ENCODE results near the gene C1S. TPM values are rescaled to one million over a fixed set of nuclear protein-coding genes. Genes with fewer than 3 reads are reported as not detected.
A peak's percentile ranks its signal among the peaks of the same experiment; 100 is the strongest.

C1S gene
- total RNA-seq, 1 experiment from 2014 or later, result 0.56 TPM

GRCh38 chr12:7075939-7076338 is 15.4 kb downstream of the C1S start:
- no peak for DNase-seq (ENCODE audit: low spot score)

GRCh38 chr12:7076493-7076892 is 16.0 kb downstream of the C1S start:
- no peak for DNase-seq (ENCODE audit: low spot score)

- DNase-seq (ENCODE audit: low spot score), result no peak
Observed at GRCh38 chr12:7078163-7078562, 17.6 kb downstream of the C1S start.

DNA sequence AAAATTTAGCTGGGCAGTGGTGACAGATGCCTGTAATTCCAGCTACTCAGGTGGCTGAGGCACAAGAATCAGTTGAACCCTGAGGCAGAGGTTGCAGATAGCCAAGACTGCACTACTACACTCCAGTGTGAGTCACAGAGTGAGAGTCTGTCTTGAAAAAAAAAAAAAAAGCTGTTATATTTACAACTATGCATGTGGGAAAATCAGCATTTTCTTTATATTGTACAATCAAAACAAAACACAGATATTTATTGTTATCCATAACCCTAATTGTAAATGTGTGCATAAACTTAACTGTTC is 19.3 kb downstream of the C1S start:
- no peak for DNase-seq (ENCODE audit: low spot score)

DNA sequence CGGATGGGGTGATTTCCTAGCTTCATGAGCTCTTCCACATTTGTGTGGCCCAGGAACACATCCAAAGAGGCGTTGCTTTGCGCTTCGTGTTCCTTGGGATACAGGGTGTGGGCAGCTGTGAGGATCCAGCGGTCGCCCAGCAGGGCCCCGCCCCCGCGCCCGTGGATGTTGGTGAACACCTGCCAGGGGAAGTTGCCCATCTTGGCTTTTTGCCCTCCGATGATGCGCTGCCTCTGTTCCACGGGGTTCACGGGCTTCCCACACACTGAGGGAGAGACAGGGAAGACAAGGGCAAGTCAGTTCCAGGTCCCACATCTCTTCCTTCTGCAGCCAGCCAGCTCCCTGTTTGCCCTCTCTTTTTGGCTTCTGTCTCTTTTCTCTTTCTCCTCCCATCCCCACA is 20.5 kb downstream of the C1S start:
- DNase-seq (ENCODE audit: low spot score), result no peak

- no peak for DNase-seq (ENCODE audit: low spot score)
Observed at GRCh38 chr12:7083125-7083524, 22.6 kb downstream of the C1S start.

GRCh38 chr12:7089196-7089871 is 28.8 kb downstream of the C1S start:
- DNase-seq (ENCODE audit: low spot score), result no peak

DNA sequence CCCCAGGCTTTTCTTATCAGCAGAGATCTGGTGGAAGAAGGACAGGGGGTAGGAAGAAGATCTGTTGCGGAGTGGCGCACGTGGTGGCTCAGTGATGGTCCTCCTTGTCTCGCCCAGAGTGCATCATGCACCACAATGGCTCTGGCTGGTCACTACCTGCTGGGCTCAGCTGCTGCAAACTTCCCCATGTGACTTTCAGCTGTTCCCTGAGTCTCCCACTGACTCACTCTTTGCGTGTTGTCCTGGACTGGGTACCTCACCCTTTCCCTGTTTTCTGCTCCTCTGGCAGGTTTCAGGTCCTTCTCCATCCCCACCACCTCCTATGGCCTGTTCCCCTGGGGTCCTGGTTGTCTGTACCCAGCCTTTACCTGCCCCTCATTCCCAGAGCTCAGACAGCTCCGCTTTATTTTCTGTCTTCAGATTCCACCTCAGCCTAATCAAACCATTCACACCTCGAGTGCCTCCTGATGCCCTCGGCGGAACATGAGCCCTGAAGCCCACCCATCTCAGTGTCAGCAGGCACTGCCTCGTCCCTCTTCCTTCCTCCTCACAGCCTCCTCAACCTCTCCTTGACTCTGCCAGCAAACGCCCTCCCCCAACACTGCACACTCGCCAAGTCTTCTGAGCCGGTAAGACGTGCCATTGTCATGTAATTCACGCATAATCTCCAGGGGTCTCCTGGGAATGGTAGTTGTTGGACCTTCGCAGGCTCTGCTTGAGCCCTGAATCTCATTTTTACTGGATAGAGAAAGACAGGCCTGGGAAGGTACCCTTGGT is 29.9 kb downstream of the C1S start:
- no peak for DNase-seq (ENCODE audit: low spot score)

GRCh38 chr12:7091171-7091570 is 30.7 kb downstream of the C1S start:
- no peak for DNase-seq (ENCODE audit: low spot score)

DNA sequence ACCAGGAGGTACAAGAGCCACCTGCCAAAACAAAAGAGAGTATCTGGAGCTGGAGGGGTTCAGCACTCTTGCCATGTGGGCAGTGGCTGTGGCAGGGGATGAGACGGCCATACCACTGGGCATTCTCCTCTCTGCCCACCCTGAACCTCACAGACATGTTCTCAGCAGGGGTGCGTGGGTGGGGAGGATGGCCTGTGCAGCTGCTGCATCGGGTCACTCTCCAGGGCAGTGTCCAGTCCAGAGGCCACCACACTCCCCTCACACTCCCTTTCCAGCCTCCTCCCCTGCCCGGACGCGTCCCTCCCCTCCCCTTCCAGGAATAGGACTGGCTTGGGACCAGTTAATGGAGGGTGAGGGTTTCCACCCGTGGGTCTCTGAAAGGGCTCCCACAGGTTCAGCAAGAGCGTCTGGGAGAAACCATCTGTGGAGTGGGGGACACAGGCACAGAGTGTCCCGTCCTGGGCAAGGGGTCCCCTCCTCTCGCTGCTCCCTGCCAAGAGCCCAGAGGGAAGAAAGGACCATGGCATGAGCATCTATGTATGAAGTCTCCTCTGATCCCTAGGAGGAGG is 31.2 kb downstream of the C1S start:
- DNase-seq (ENCODE audit: low spot score), result no peak

DNA sequence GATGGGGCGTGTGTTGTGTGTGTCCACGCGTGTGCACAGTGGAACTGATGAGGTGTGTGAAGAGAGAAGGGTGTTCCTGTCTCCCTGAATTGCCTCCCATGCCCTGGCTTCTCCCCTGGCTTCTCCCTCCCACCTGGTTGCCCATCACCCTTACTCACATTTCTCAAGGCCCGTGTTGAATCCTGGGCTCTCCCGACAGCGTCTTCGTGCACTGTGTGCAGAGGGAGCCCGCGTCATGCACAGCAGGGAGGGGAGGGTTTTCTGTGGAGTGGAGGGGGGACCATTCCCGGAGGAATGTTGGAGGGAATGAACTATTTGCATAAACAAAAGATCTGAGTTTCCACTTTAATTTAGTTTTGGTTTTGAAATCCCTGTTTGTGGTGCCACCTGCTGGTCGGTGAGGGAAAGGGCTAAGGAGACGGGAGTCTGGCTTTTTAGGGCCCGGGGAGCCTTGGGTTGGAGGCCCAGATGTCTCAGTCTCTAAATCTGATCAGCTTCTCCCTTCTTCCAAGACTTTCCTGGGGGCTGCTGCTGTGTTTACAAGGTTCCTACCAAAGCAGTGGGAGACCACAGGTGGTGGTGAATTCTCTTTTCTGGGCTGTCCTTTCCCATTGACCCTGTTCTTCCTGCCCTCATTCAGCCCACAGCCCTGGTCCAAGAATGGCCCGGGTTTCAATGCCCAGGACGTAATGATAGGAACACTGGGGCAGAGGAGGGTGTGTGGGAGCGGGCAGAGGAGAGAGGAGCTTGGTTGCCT is 31.9 kb downstream of the C1S start, which contains the start of gene C1R:
Gene C1R (minus strand): TSS at position 217 of the 757 bp plus-strand sequence. CDS start 57 bp downstream, at position 160.
- DNase-seq (ENCODE audit: low spot score), result peak; percentile 58

- DNase-seq (ENCODE audit: low spot score), result no peak
Observed at GRCh38 chr12:7092986-7093460, 32.5 kb downstream of the C1S start.

DNA sequence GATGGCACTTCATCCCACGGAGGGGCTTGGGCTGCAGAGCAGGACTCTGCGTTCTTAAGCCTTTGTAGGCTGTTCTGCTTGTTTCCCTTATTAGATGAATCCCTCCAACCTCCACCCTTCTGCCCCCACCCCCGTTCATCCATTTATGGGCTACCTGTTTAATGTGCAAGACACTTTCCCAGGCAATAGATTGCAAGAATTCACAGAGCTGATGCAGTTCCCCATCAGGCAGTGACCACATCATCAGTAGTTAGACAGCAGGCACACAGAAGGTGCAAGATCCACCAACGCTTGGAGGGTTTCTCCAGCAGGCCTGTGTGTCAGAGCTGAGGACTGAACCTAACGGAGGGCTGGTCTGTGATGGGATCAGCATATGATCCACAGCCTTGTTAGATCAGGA is 33.0 kb downstream of the C1S start:
- no peak for DNase-seq (ENCODE audit: low spot score)

- DNase-seq (ENCODE audit: low spot score), result no peak
Observed at GRCh38 chr12:7093892-7094291, 33.4 kb downstream of the C1S start.

DNA sequence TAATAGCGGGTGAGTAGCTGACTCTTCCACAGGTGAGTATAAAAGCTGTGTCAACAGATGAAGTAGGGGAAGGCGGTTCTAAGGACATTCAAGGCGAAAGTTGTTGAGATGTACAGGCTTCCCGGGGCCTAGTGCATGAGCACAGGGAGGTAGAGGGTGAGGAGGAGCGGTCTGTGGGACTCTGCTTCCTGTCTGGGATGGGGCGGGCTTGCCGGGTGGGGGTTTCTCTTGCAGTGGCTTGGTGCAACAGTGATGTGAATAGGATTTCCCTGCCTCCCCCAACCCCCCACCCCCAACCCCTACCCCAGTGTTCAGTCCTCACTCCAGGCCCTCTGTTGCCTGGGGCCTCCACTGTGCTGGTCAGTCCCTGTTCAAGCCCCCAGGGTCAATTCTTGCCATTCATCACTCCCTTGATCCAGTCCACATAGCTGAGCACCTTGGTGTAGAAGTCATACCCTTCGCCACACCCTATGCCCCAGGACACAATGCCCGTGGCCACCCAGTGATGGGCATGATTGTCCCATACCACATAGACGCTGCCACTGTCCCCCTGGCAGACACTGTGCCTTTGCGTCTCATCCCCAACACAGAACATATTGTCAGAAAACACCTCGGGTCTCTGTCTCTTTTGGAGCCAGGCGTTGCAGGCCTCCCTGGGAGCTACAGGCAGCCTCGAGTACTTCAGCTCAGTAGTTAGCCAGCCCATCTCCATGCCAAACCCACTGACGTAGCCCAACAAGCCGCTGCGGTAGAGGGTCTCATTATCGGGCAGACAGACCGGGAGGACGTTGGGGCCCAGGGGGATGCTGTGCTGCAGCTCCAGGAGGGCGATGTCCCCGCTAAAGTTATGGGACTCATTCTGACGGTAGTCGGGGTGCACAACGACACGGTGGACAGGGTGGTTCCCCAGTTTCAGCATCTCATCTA is 35.8 kb downstream of the C1S start:
- DNase-seq (ENCODE audit: low spot score), result no peak

DNA sequence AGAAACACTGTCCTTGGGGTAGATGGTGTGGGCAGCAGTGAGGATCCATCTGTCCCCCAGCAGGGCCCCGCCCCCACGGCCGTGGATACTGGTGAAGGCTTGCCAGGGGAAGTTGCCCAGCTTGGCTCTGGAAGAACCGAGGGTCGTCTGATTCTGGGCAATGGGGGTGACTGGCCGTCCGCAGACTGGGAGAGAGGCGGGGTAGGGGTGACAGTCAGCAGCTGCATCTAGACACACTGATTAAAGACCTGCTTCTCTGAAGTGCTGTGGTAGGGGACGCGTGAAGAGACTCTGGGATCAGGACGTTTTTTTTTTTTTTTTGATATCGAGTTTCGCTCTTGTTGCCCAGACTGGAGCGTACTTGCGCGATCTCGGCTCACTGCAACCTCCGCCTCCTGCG is 36.5 kb downstream of the C1S start:
- DNase-seq (ENCODE audit: low spot score), result no peak

DNA sequence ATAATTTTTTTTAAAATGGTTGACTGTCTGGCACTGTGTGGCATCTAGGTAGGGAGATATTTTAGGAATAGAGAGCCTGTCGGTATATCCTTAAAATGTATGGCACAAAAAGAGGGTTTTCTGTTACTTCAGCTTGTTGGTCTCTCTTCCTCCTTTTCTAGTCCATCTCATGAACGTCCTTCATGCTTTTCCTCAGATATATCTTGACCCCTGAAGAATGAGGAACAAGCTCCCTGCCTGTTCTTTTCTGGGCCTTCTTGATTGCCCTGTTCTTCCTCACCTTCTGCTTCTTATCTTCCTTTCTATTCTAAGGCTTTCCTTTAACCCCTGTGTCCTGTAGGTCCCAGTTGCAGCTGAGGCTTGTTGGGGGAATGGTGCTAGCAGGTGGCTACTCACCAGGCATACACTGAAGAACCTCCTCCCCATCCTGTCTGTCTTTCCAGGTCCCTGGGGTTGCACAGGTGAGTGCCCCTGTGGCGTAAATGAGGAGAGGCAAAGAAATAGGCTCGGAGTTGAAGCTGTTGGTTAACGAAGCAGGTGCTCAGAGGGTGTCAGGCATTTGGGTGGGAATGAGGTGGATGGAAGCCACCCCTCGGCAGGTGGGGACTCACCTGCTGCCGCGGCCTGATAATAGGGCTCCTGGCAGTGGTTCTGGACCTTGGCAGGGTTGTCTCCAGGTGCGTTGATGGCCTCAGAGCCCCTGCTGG is 38.9 kb downstream of the C1S start:
- no peak for DNase-seq (ENCODE audit: low spot score)

DNA sequence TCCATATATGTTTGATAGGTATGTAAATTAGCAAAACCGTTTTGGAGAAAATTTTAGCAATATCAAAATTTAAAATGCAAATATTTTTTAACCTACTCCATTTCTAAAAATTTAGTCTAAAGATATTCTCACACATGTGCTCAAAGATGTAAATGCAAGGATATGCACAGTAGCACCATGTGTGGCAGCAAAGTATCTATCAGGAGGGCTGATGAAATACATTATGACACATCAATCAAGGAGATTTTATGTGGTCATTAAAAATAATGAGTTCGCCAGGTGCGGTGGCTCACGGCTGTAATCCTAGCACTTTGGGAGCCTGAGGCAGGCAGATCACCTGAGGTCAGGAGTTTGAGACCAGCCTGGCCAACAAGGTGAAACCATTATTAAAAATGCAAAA is 39.7 kb downstream of the C1S start:
- no peak for DNase-seq (ENCODE audit: low spot score)

DNA sequence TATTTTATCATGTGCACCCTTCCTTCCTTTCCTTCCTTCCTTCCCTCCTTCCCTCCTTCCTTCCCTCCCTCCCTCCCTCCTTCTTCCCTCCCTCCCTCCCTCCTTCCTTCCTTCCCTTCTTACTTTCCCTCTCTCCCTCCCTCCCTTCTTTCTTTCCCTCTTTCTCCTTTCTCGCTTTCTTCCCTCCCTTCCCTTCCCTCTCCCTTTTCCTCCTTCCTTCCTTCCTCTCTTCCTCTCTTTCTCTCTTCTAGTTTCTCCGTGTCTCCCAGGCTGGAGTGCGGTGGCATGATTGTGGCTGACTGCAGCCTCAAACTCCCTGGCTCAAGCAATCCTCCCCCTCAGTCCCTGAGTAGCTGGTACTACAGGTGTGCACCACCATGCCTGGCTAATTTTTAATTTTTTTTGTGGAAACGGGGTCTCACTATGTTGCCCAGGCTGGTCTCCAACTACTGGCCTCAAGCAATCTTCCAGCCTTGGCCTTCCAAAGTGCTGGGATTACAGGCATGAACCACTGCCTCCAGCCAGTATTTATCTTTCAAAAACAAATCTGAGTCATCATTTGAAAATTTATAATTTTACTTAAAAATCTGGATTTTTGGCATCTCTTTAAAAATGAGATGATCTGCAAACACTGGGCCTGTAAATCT is 40.7 kb downstream of the C1S start:
- no peak for DNase-seq (ENCODE audit: low spot score)

DNA sequence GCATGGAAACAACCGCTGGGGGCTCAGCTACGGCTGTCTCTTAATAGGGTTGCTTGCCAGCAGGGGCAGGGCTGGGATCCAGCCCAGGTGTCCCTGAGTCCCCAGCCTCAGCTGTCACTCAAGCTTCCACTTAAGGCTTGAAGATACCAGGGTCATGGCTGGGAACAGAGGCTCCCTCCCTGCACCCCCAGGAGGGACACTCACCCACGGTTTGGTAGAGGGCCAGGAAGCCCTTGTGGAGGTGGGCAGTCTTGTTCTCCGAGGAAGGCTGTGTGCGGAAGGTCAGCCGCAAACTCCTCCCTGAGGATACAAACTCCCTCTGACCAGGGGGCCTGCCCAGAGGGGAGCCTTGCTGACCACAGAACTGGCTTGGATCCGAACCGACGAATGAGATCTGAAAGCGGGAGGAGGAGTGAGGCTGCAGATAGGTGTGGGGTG is 41.2 kb downstream of the C1S start:
- no peak for DNase-seq (ENCODE audit: low spot score)
